ENCODE data around the gene MYZAP. TPM values are rescaled to one million over a fixed set of nuclear protein-coding genes. Genes with fewer than 3 reads are reported as not detected.

MYZAP gene
- total RNA-seq, 1 experiment from 2014 or later = 6.0 TPM

GRCh38 chr15:57703387-57703786 is 111.7 kb downstream of the MYZAP start:
- peak; percentile 70 for DNase-seq
- peaks cover 31% of the 10 kb centered on the region for H3K4me1 ChIP-seq (ENCODE audit: insufficient read depth, low read length)

GRCh38 chr15:57704441-57704840 is 112.7 kb downstream of the MYZAP start:
- POLR2A ChIA-PET (ENCODE audit: unreplicated experiment) = no interaction called here

More at GRCh38 chr15:57703387-57703786, 111.7 kb downstream of the MYZAP start:
- Histone ChIP-seq H3K36me3 (ENCODE audit: low read depth, low read length) (no peaks in the 10 kb centered on the region), H3K79me2 (ENCODE audit: low read length) (peaks cover 18% of the 10 kb centered on the region), H3K27me3 (ENCODE audit: low read length) (no peaks in the 10 kb centered on the region), H3K9me3 (ENCODE audit: low read length) (no peaks in the 10 kb centered on the region), H3K27ac (ENCODE audit: low read length) (no peak overlapping the region), H3K4me2 (ENCODE audit: low read length) (peak overlapping the region; percentile 45), H3F3A (ENCODE audit: low read length, unreplicated experiment) (no peaks in the 10 kb centered on the region), H4K20me1 (ENCODE audit: low read length) (peaks cover 7% of the 10 kb centered on the region; the same call in 1 of the 2 replicates), H3K9ac (ENCODE audit: low read length) (no peak overlapping the region), H3K4me3 (ENCODE audit: low read length) (no peak overlapping the region), H2AFZ (ENCODE audit: low read length) (no peak overlapping the region), H3K9me2 (replicated peaks; ENCODE audit: low read length) (no peaks in the 10 kb centered on the region)
- POLR2A ChIA-PET (ENCODE audit: unreplicated experiment) = interaction anchor here (0.7 kb wide), 1 partner anchor 130 kb away, joined by 4 read pairs; no protein-coding TSS in a partner anchor
- intact Hi-C loops (cut with micrococcal nuclease) = loop anchor here (2.0 kb wide), 1 partner anchor 23 kb away; no protein-coding TSS in a partner anchor
- ATAC-seq = peak; percentile 34
- no peak for TF ChIP-seq CTCF (conservative IDR thresholded peaks at IDR 0.05; ENCODE audit: low read depth, low read length)
- TF ChIP-seq EZH2phosphoT487 (IDR thresholded peaks at IDR 0.05; ENCODE audit: borderline replicate concordance, low read length) = no peak
- TF ChIP-seq EZH2 (IDR thresholded peaks at IDR 0.05; ENCODE audit: low read length, unreplicated experiment) = no peak
- CTCF ChIA-PET = no interaction called here
- no TSS peak for BruUV-seq (replicated peaks)

More at GRCh38 chr15:57704441-57704840, 112.7 kb downstream of the MYZAP start:
- no peak for TF ChIP-seq EZH2 (IDR thresholded peaks at IDR 0.05; ENCODE audit: low read length, unreplicated experiment)
- TF ChIP-seq EZH2phosphoT487 (IDR thresholded peaks at IDR 0.05; ENCODE audit: borderline replicate concordance, low read length) = no peak
- TF ChIP-seq CTCF (conservative IDR thresholded peaks at IDR 0.05; ENCODE audit: low read depth, low read length) = no peak
- no peak for DNase-seq
- no peak for ATAC-seq
- H3K36me3 ChIP-seq (ENCODE audit: low read depth, low read length) = 0 out of 2 replicates have a peak, but pooled peaks cover 4% of the 10 kb centered on the region
- CTCF ChIA-PET = no interaction called here
- peaks cover 31% of the 10 kb centered on the region for H3K4me1 ChIP-seq (ENCODE audit: insufficient read depth, low read length)
- peaks cover 29% of the 10 kb centered on the region for H3K79me2 ChIP-seq (ENCODE audit: low read length)
- intact Hi-C loops (cut with micrococcal nuclease) = no loop called here
- no peaks in the 10 kb centered on the region for H3K9me2 ChIP-seq (replicated peaks; ENCODE audit: low read length)
- no peaks in the 10 kb centered on the region for H3K9me3 ChIP-seq (ENCODE audit: low read length)
- H3K9ac ChIP-seq (ENCODE audit: low read length) = no peak overlapping the region
- peaks cover 7% of the 10 kb centered on the region; the same call in 1 of the 2 replicates for H4K20me1 ChIP-seq (ENCODE audit: low read length)
- no peak overlapping the region for H3K4me3 ChIP-seq (ENCODE audit: low read length)
- H3F3A ChIP-seq (ENCODE audit: low read length, unreplicated experiment) = no peaks in the 10 kb centered on the region
- H3K4me2 ChIP-seq (ENCODE audit: low read length) = no peak overlapping the region
- H2AFZ ChIP-seq (ENCODE audit: low read length) = no peak overlapping the region
- H3K27me3 ChIP-seq (ENCODE audit: low read length) = no peaks in the 10 kb centered on the region
- no peak overlapping the region for H3K27ac ChIP-seq (ENCODE audit: low read length)
- BruUV-seq (replicated peaks) = no TSS peak

Data from PC-3 (cell line).